HEK293T (cell line): ENCODE data around the gene SLC35F3.

Experiments used
- CTCF ChIA-PET: fragments of 350-600 bp; formaldehyde crosslinking; extraction: SDS; loops from one replicate; lab custom pipeline; 2021; ENCODE audit warnings: antibody characterized with exemption, inconsistent platforms; lab: Yijun Ruan, JAX
- POLR2A ChIA-PET: fragments of 350-600 bp; formaldehyde crosslinking; extraction: SDS; loops from one replicate; lab custom pipeline; 2020; ENCODE audit warnings: antibody characterized with exemption, inconsistent platforms; lab: Yijun Ruan, JAX
- DNase-seq: peaks from one replicate; pipeline ENCODE4 v3.0.0; 2012; ENCODE audit warnings: mixed read lengths; ENCODE audit errors: extremely low spot score
- ARNT ChIP-seq: fragments of 450-650 bp; IDR thresholded peaks from 2 replicates; pipeline ENCODE4 v1.6.1; 2017; ENCODE audit warnings: mild to moderate bottlenecking
- BHLHE40 ChIP-seq: fragments of 450-650 bp; IDR thresholded peaks from 2 replicates; pipeline ENCODE4 v1.6.1; 2016; ENCODE audit warnings: mild to moderate bottlenecking, moderate library complexity, borderline replicate concordance
- CTBP1 ChIP-seq: fragments of 450-650 bp; IDR thresholded peaks from 2 replicates; pipeline ENCODE4 v1.6.1; 2016; ENCODE audit warnings: borderline replicate concordance
- ELF4 ChIP-seq: fragments of 450-650 bp; IDR thresholded peaks from 2 replicates; pipeline ENCODE4 v1.6.1; 2017; ENCODE audit warnings: antibody characterized with exemption
- FOXA1 ChIP-seq: fragments of 450-650 bp; IDR thresholded peaks from 2 replicates; pipeline ENCODE4 v1.6.1; 2016; ENCODE audit warnings: mild to moderate bottlenecking
- FOXK2 ChIP-seq: fragments of 450-650 bp; IDR thresholded peaks from 2 replicates; pipeline ENCODE4 v1.6.1; 2016; ENCODE audit warnings: mild to moderate bottlenecking
- FOXM1 ChIP-seq: fragments of 450-650 bp; IDR thresholded peaks from 2 replicates; pipeline ENCODE4 v1.6.1; 2017; ENCODE audit warnings: mild to moderate bottlenecking, borderline replicate concordance
- HDGF ChIP-seq: fragments of 450-650 bp; IDR thresholded peaks from 2 replicates; pipeline ENCODE4 v1.6.1; 2017; ENCODE audit warnings: antibody characterized with exemption, borderline replicate concordance
- L3MBTL2 ChIP-seq: fragments of 450-650 bp; conservative IDR thresholded peaks from 2 replicates; pipeline ENCODE4 v1.6.1; 2016; ENCODE audit warnings: mild to moderate bottlenecking
- LEF1 ChIP-seq: fragments of 450-650 bp; IDR thresholded peaks from 2 replicates; pipeline ENCODE4 v1.6.1; 2017; ENCODE audit warnings: mild to moderate bottlenecking, borderline replicate concordance
- NFRKB ChIP-seq: fragments of 450-650 bp; IDR thresholded peaks from 2 replicates; pipeline ENCODE4 v1.6.1; 2016; ENCODE audit warnings: mild to moderate bottlenecking, moderate library complexity
- PKNOX1 ChIP-seq: fragments of 450-650 bp; IDR thresholded peaks from 2 replicates; pipeline ENCODE4 v1.6.1; 2016
- SP1 ChIP-seq: fragments of 450-650 bp; IDR thresholded peaks from 2 replicates; pipeline ENCODE4 v1.6.1; 2017
- SUZ12 ChIP-seq: fragments of 450-650 bp; IDR thresholded peaks from 2 replicates; pipeline ENCODE4 v1.6.1; 2016; ENCODE audit warnings: mild to moderate bottlenecking
- TARDBP ChIP-seq: fragments of 450-650 bp; IDR thresholded peaks from 2 replicates; pipeline ENCODE4 v1.6.1; 2016
- ZNF384 ChIP-seq: fragments of 450-650 bp; IDR thresholded peaks from 2 replicates; pipeline ENCODE4 v1.6.1; 2016

Gene SLC35F3

DNA sequence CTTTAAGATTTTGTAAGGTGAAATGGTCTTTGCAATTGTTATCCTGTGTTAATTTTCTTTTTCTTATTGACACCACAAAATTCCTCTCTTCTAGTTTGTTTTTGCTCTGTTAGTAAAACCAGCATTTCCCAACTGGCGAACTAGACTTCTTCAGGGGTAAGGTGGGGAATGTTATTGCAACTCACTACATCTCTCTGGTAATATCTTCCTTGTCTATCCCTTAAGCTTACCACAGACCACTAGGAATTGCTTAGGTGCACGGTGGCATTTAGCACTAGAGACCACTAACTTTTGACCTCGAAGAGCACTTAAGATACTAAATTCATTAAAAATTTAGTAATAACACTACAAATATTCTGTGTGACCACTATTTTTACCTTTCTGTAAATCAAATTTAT is 464.6 kb downstream of the SLC35F3 start:
- TF ChIP-seq ELF4 = no peak
- TF ChIP-seq ARNT = no peak
- no peak for TF ChIP-seq FOXA1
- no peak for TF ChIP-seq SP1
- TF ChIP-seq TARDBP = no peak
- TF ChIP-seq L3MBTL2 = no peak
- TF ChIP-seq SUZ12 = no peak
- no peak for TF ChIP-seq FOXM1
- TF ChIP-seq NFRKB = no peak
- TF ChIP-seq FOXK2 = no peak
- no peak for TF ChIP-seq LEF1
- TF ChIP-seq CTBP1 = no peak
- no peak for TF ChIP-seq PKNOX1
- no peak for TF ChIP-seq BHLHE40
- no peak for TF ChIP-seq HDGF
- TF ChIP-seq ZNF384 = no peak
- DNase-seq = no peak
- CTCF ChIA-PET = no interaction called here
- POLR2A ChIA-PET = no interaction called here

DNA sequence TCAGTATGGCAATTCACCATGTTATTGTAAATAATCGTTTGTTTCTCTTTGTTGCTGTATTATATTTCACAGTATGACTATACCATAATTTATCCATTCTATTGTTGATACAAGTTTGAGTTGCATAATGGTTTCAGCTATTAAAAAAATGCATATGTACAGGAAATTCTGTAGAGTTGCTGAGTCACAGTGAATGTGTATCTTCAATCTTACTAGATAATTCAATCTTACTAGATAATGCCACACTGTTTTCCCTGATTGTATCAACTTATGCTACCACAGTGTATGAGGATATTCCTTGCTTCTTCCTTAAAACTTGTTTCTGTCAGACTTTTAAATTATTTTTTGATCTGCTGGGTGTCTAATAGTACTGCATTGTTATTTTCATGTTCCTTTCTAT is 465.3 kb downstream of the SLC35F3 start:
- no peak for TF ChIP-seq FOXK2
- TF ChIP-seq SP1 = no peak
- TF ChIP-seq HDGF = no peak
- TF ChIP-seq SUZ12 = no peak
- TF ChIP-seq CTBP1 = no peak
- no peak for TF ChIP-seq ARNT
- no peak for TF ChIP-seq NFRKB
- TF ChIP-seq LEF1 = no peak
- TF ChIP-seq BHLHE40 = no peak
- TF ChIP-seq L3MBTL2 = no peak
- TF ChIP-seq TARDBP = no peak
- TF ChIP-seq ELF4 = no peak
- no peak for TF ChIP-seq FOXA1
- TF ChIP-seq PKNOX1 = no peak
- TF ChIP-seq FOXM1 = no peak
- no peak for TF ChIP-seq ZNF384
- no peak for DNase-seq
- ChIA-PET CTCF (no interaction called here), POLR2A (no interaction called here)

DNA sequence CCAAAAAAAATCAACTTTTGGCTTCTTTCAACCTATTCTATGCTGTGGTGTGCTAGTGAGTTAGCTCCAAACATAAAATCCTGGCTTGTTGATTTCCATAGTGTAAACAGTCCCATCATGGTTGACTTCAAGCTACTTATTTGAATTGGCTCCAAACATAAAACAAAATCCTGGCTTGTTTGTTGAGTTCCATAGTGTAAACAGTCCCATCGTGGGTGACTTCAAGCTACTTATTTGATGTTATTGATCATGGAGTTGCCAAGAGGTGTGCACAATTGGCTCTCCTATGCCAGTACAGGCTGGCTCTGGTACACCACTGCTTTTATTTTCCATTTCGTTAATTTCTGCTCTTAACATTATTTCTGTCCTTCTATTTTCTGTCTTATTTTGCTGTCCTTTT is 466.9 kb downstream of the SLC35F3 start:
- POLR2A ChIA-PET = no interaction called here
- no peak for DNase-seq
- CTCF ChIA-PET = interaction anchor here (0.7 to 0.8 kb wide), 3 partner anchors 45 to 247 kb away, joined by 3 to 5 read pairs (median 4); no protein-coding TSS in a partner anchor
- TF ChIP-seq CTBP1 = no peak
- TF ChIP-seq L3MBTL2 = no peak
- TF ChIP-seq BHLHE40 = no peak
- TF ChIP-seq NFRKB = no peak

DNA sequence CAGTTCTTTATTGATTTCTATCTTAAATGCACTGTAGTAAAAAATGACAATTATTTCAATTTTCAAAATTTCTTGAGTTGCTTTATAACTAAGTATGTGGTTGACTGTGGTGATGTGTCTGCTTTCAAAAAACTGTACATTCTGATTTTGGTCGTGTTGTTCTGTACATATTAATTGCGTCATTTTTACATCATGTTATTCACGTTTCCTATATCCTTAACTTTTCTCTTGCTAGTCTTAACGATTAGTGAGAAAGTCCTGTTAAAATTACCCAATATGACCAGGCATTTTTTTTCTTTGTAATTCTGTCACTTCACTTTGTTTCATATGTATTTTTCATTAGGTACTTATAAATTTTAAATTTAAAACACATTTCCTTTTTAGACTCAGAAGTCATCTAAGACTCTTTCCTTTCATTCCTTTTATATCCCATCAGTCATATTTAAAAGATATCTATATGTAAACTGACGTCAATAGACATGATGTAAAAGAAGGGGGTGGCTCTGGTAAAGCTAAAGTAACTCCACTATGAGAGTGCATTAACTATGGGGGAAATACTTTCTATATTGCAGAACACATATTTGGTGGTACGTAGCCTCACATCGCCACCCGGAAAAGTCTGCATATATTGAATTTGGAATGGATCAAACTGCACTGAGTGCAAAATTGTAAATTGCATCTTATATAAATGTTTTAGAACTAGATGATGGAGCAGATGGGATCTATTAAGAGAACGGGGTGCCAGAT is 467.7 kb downstream of the SLC35F3 start:
- ChIA-PET CTCF (interaction anchor here (0.7 to 1.3 kb wide), 3 partner anchors 45 to 204 kb away, joined by 3 to 5 read pairs (median 5); no protein-coding TSS in a partner anchor), POLR2A (interaction anchor here (1.4 to 2.4 kb wide), 12 partner anchors 8 to 123 kb away, joined by 3 to 16 read pairs (median 7); no protein-coding TSS in a partner anchor)
- DNase-seq = no peak
- TF ChIP-seq PKNOX1 (no peak), ELF4 (peak; percentile 11; the same call in 1 of the 2 replicates), LEF1 (no peak), ARNT (no peak), L3MBTL2 (no peak), FOXK2 (no peak), BHLHE40 (no peak), NFRKB (no peak), TARDBP (no peak), SP1 (peak; percentile 5; the same call in 1 of the 2 replicates), SUZ12 (no peak), CTBP1 (no peak), HDGF (no peak), FOXM1 (no peak), FOXA1 (no peak), ZNF384 (no peak)

DNA sequence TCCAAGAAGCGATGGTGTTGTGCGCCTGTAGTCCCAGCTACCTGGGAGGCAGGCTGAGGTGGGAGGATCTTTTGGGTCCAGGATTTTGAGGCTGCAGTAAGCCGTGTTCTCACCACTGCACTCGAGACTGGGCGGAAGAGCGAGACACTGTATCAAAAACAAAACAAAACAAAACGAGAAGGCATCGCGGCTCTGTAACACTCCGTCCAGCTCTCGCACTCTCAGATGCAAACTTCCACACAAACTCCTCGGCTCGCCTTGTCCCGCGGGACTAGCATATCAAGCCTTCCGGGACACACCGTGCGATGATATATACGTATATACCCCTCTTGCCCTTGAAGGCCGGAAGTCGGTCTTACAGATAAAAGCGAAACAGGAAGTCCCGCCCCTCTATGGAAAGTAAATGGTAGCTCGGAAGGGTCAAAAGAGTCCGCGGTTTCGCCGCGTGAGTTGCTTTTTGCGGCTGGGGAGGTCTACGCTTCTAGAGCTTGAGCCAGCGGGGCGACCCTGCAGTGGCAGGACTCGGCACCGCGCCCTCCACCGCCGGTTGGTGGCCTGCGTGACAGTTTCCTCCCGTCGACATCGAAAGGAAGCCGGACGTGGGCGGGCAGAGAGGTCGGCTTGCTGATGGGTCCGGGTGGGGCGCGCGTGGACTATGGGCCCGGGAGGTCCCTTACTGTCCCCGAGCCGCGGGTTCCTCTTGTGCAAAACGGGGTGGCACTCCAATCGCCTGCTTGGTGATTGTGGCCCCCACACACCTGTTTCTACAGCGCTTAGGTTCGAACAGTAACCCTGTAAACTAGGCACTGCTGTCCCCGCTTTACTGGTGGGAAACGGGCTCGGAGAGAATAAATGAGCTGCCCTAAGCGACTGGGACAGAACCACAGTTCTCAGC is 468.8 kb downstream of the SLC35F3 start, which contains the start of gene COA6:
COA6 (plus strand) TSS at position 393 of the 895 bp plus-strand sequence; CDS start at position 404, 11 bp downstream.
- ChIA-PET POLR2A (interaction anchor here (0.7 to 2.7 kb wide), 23 partner anchors 8 to 237 kb away, joined by 3 to 25 read pairs (median 7); partner anchors contain the start of genes IRF2BP2 and TARBP1), CTCF (interaction anchor here (0.5 to 1.6 kb wide), 5 partner anchors 38 to 248 kb away, joined by 3 to 6 read pairs (median 4); no protein-coding TSS in a partner anchor)
- peak; percentile 79 for TF ChIP-seq ELF4
- TF ChIP-seq NFRKB = no peak
- peak; percentile 65; the same call in 1 of the 2 replicates for TF ChIP-seq TARDBP
- TF ChIP-seq L3MBTL2 = peak; percentile 87
- TF ChIP-seq CTBP1 = peak; percentile 46; the same call in 1 of the 2 replicates
- TF ChIP-seq FOXM1 = 0 out of 2 replicates have a peak, but pooled peaks have one; percentile 10
- TF ChIP-seq PKNOX1 = peak; percentile 95
- TF ChIP-seq HDGF = no peak
- peak; percentile 92 for DNase-seq
